MCF 10A (cell line): ENCODE measurements around the gene CYSTM1. TPM values are rescaled to one million over a fixed set of nuclear protein-coding genes. Genes with fewer than 3 reads are reported as not detected.

ENCODE experiments used
- Bru-seq: library from RNA; stranded (reverse); fragments of 400-500 nt; gene quantifications from one replicate; lab custom pipeline; 2021; lab: Mats Ljungman, UMichigan
- BruChase-seq, 2 experiments: library from RNA; stranded (reverse); fragments of 400-500 nt; gene quantifications; one replicate each; lab custom pipeline; 2021; lab: Mats Ljungman, UMichigan
- BruUV-seq: library from RNA; stranded (reverse); fragments of 400-500 nt; replicated peaks from 2 replicates; lab custom pipeline; 2021; lab: Mats Ljungman, UMichigan
- CTCF ChIA-PET: fragments of 300-600 bp; sonication (Branson Sonifier 250); formaldehyde crosslinking; extraction: SDS; loops from one replicate; lab custom pipeline; 2021; ENCODE audit warnings: antibody characterized with exemption, inconsistent platforms; lab: Yijun Ruan, JAX
- POLR2A ChIA-PET: fragments of 300-600, 350-650 bp; sonication (Branson Sonifier 250); formaldehyde crosslinking; extraction: SDS; loops from one replicate; lab custom pipeline; 2020; ENCODE audit warnings: antibody characterized with exemption, inconsistent platforms; lab: Yijun Ruan, JAX
- DNase-seq: peaks from one replicate; pipeline ENCODE4 v3.0.0-alpha.2; 2018; ENCODE audit not compliant: unreplicated experiment
- H3K27ac Mint-ChIP-seq: one replicate; pipeline ENCODE4 v1.8.0; 2022; ENCODE audit warnings: mild to moderate bottlenecking, low read depth, mixed read lengths; ENCODE audit not compliant: unreplicated experiment
- H3K27me3 Mint-ChIP-seq: one replicate; pipeline ENCODE4 v1.8.0; 2022; ENCODE audit warnings: mixed read lengths; ENCODE audit not compliant: insufficient read depth, unreplicated experiment
- H3K36me3 Mint-ChIP-seq: one replicate; pipeline ENCODE4 v1.8.0; 2022; ENCODE audit warnings: mild to moderate bottlenecking, moderate library complexity, mixed read lengths; ENCODE audit not compliant: insufficient read depth, unreplicated experiment
- H3K4me1 Mint-ChIP-seq: one replicate; pipeline ENCODE4 v1.8.0; 2022; ENCODE audit warnings: mixed read lengths; ENCODE audit not compliant: insufficient read depth, unreplicated experiment
- H3K4me3 Mint-ChIP-seq: one replicate; pipeline ENCODE4 v1.8.0; 2022; ENCODE audit warnings: mild to moderate bottlenecking, moderate library complexity, mixed read lengths; ENCODE audit not compliant: unreplicated experiment
- H3K9me3 Mint-ChIP-seq: one replicate; pipeline ENCODE4 v1.8.0; 2022; ENCODE audit warnings: mixed read lengths; ENCODE audit not compliant: unreplicated experiment
- intact Hi-C: fragments of 100-400 bp; cut with micrococcal nuclease; formaldehyde crosslinking; loops from 2 replicates; pipeline ENCODE4 v1.14.1; 2022
- long read RNA-seq: library from polyadenylated mRNA; stranded (forward); transcript quantifications from one replicate; pipeline ENCODE4 v2.0.0, GENCODE V29; 2022
- total RNA-seq: library from RNA; stranded (reverse); gene quantifications from 2 replicates; pipeline ENCODE4 v1.2.3, GENCODE V29; 2022
- TF ChIP-seq, protein P1 (sequence below): fragments of 200-600 bp; IDR thresholded peaks from one replicate; pipeline ENCODE4 v1.8.0; 2022; ENCODE audit warnings: antibody characterized with exemption, mild to moderate bottlenecking; ENCODE audit not compliant: unreplicated experiment

The CYSTM1 gene
- total RNA-seq (59.4 and 105 TPM in 2 replicates), Bru-seq, nascent RNA (percentile 78 among the genes with signal in this experiment), BruChase-seq, experiment 1, labeled RNA remaining after a 6-hour chase (percentile 66 among the genes with signal in this experiment), BruChase-seq, experiment 2, labeled RNA remaining after a 2-hour chase (percentile 68 among the genes with signal in this experiment)
- long read RNA-seq, transcript CYSTM1-201 (3 exons, 1,336 nt) = major isoform, 128 of 161 reads
- long read RNA-seq, partial matches to known transcripts = 1 of 161 reads
- long read RNA-seq, other reads (novel, unspliced or antisense) = 29 of 161 reads

DNA sequence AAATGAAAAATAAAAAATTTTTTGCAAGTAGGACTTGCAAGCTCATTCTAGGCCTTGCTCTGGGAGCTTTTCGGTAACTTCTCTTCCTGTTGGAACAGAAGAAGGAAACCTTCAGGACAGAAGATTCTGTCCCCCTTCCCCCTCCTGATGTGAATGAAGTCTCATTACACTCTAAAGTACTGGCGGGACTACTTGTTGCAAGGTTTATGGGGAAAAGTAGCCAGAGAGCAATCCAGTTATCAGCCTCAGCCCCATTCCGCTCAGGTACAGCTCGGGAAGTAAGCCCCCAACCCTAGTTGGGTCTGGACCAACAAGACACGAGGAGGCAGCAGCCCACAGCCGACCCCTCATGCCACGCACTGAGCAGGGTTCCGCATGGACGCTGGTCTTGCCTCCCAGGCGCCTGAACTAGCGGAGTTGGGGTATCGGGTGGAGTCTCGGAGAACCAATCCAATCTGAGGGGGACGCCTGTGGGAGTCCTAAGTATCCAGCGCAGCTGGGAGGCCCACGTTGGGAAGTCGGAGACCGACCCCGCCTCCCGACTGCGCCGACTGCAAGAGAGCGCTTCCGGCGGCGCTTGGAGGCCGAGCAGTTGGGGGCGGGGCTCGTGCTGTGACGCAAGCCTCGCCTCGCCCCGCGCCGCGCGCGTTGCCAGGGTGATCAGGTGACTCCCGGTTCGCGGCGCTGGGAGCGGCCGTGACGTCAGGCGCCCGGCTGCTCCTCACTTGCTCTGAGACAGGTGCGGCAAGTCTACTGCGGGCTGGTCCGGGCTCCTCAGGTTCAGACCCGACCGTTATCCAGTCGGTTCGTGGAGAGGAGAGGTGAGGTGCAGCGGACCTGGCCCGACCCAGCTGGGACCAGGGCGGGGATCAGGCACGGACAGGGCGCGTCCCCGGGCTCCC is at the start of gene CYSTM1:
Gene CYSTM1, plus strand, starts transcription at position 724 of the 902 bp plus-strand sequence. CDS start 19,278 bp downstream, outside the sequence.
- H3K27ac Mint-ChIP-seq = peak within 1 kb of the TSS; percentile 98
- ChIA-PET POLR2A (interaction anchor here (0.6 to 5.2 kb wide), 27 partner anchors 9 to 227 kb away, joined by 3 to 48 read pairs (median 4); partner anchors contain the start of genes ANKHD1 and HBEGF), CTCF (interaction anchor here (0.8 to 1.6 kb wide), 7 partner anchors 30 to 177 kb away, joined by 3 to 5 read pairs (median 4); partner anchors contain the start of gene HBEGF)
- peaks cover 16% of the 10 kb centered on the region for H3K36me3 Mint-ChIP-seq
- H3K4me3 Mint-ChIP-seq = peak within 1 kb of the TSS; percentile 89
- DNase-seq = peak; percentile 98
- peaks cover 11% of the 10 kb centered on the region for H3K4me1 Mint-ChIP-seq
- no peaks in the 10 kb centered on the region for H3K9me3 Mint-ChIP-seq
- no peaks in the 10 kb centered on the region for H3K27me3 Mint-ChIP-seq
- TSS peak; percentile 77 for BruUV-seq
- TF ChIP-seq, protein P1, sequence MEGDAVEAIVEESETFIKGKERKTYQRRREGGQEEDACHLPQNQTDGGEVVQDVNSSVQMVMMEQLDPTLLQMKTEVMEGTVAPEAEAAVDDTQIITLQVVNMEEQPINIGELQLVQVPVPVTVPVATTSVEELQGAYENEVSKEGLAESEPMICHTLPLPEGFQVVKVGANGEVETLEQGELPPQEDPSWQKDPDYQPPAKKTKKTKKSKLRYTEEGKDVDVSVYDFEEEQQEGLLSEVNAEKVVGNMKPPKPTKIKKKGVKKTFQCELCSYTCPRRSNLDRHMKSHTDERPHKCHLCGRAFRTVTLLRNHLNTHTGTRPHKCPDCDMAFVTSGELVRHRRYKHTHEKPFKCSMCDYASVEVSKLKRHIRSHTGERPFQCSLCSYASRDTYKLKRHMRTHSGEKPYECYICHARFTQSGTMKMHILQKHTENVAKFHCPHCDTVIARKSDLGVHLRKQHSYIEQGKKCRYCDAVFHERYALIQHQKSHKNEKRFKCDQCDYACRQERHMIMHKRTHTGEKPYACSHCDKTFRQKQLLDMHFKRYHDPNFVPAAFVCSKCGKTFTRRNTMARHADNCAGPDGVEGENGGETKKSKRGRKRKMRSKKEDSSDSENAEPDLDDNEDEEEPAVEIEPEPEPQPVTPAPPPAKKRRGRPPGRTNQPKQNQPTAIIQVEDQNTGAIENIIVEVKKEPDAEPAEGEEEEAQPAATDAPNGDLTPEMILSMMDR = no peak
- intact Hi-C loops = loop anchor here (2.0 to 5.0 kb wide), 3 partner anchors 48 to 173 kb away; partner anchors contain the start of gene HBEGF

DNA sequence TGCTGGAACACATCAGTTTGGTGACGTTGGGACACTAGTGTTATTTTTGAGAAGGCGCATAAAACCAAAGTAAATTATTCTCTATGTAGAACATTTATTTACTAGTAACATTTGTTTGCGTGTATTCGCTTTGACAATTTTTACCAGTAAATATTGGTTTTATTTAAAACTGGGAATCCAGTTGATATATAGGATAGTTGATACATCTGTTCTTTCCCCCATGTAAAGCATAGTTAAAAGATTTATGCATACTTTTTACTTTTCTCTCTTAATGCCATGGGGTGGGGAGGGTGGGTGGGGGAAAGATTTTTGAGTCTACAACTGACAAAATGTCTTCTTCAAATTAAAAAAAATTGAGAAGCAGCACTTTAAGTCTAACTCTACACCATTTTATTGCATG is 49.4 kb upstream of the CYSTM1 start, which contains the start of gene IGIP:
Gene IGIP, plus strand, starts transcription at position 301 of the 400 bp plus-strand sequence. CDS start 2,540 bp downstream, outside the sequence.
- H3K27me3 Mint-ChIP-seq = no peaks in the 10 kb centered on the region
- BruUV-seq = no TSS peak
- TF ChIP-seq, protein P1 = no peak
- ChIA-PET CTCF (interaction anchor here (0.6 to 0.8 kb wide), 2 partner anchors 16 to 491 kb away, joined by 3 read pairs; no protein-coding TSS in a partner anchor), POLR2A (interaction anchor here (0.9 to 5.4 kb wide), 3 partner anchors 12 to 85 kb away, joined by 3 to 53 read pairs (median 3); partner anchors contain the start of gene PURA)
- H3K9me3 Mint-ChIP-seq = no peaks in the 10 kb centered on the region
- H3K36me3 Mint-ChIP-seq = no peaks in the 10 kb centered on the region
- no peak within 1 kb of the TSS for H3K4me3 Mint-ChIP-seq
- peaks cover 15% of the 10 kb centered on the region for H3K4me1 Mint-ChIP-seq
- no peak within 1 kb of the TSS for H3K27ac Mint-ChIP-seq
- intact Hi-C loops = no loop called here
- no peak for DNase-seq

DNA sequence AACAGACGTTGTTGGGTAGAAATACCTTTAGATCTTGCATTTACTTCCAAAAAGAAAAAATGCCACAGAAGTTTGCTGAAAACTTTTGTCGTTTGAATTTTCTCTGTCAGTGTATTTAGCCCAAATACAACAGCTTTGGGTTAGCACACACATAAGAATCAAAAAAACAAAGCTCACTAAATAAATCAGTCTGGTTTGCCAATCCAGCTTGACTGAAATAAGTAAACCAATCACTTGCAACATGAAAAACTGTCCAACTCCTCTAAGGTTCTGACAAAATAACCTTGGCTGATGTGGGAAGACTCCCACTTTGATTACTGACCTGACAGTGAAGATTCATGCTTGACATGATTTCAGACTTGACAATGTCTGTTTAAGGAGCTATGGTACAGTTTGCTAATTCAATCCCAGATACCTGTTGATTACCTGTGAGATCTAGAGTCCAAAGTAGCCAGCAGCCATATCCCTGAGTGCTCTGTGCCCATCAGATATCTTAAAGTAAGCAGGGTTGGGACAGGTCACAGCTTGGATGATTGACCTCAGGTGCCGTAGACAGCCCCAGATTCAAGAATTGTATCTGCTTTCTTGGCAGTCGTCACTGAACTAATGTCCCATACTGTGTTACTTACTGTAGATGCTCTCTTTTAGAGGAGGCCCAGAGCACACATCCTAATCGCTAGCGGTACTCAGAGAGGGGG is 48.5 kb upstream of the CYSTM1 start:
- no peaks in the 10 kb centered on the region for H3K36me3 Mint-ChIP-seq
- ChIA-PET POLR2A (interaction anchor here (1.1 to 1.5 kb wide), 2 partner anchors 10 to 18 kb away, joined by 3 read pairs; no protein-coding TSS in a partner anchor), CTCF (interaction anchor here (0.6 to 1.6 kb wide), 3 partner anchors 10 to 492 kb away, joined by 3 to 10 read pairs (median 3); no protein-coding TSS in a partner anchor)
- intact Hi-C loops = no loop called here
- no peaks in the 10 kb centered on the region for H3K9me3 Mint-ChIP-seq
- no TSS peak for BruUV-seq
- H3K4me3 Mint-ChIP-seq = no peak overlapping the region
- peaks cover 14% of the 10 kb centered on the region for H3K4me1 Mint-ChIP-seq
- H3K27ac Mint-ChIP-seq = no peak overlapping the region
- TF ChIP-seq, protein P1 = no peak
- no peaks in the 10 kb centered on the region for H3K27me3 Mint-ChIP-seq
- DNase-seq = no peak
